Measurements from ENCODE around the gene APP.

Gene APP

DNA sequence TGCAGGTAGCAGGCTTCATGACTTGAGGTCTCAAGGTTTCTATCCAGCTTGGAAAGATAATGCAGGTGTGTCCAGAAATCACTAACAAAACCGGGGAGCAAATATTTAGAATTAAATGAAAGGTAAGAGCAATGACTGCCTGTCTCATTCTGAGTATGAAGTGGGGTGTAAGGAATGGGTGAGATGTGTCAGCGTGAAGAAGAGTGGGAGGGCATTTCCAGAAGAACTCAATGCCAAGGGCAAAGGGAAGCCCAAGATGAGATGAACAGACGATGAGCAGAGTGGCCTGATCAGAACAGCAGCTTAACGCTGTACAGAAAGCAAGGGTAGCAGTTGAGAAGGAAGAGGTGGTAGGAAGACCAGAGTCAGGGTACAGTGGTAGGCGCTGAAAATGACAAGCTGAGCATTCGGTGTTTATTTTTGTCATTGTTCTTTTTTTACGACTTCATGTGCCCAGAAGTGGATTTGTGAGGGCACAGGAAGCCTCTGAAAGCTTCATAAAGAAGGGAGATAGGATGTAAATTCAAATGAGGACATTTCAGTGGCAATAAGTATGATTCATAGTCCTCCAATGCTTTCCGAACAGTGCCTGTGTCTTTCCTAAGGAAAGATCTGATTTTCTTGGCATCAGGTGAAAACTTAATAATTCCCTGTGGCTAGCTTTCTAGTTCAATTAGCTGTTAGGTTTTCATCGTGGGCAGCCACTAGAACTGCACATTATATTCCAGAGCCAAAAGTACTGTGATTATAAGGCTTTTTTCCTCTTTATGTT is 190.5 kb downstream of the APP start:
- no peak for DNase-seq (ENCODE audit: low spot score)

DNA sequence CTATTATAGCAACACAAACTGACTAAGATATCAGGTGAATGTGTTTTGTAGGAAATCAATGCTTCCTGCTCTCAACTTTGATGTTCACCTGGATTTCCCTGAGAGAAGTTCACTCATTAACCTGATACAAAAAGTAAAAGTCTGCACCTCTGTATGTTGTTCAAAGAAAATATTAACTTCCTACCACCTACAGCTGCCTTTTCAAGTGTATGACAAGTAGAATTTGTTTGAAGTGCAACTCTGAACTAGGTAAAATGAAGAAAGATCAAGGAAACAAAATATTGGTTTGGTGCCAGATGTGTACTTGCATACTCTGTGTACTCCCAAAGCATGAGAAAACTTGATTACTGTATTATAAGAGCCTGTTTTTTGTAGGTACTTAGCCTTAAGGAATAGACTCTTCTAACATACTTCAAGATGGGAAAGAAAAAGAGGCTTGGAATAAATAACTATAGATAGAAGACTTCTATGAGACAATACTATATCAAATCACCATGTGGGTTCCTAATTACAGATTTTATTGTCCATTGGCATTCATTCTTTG is 193.4 kb downstream of the APP start:
- no peak for DNase-seq (ENCODE audit: low spot score)

DNA sequence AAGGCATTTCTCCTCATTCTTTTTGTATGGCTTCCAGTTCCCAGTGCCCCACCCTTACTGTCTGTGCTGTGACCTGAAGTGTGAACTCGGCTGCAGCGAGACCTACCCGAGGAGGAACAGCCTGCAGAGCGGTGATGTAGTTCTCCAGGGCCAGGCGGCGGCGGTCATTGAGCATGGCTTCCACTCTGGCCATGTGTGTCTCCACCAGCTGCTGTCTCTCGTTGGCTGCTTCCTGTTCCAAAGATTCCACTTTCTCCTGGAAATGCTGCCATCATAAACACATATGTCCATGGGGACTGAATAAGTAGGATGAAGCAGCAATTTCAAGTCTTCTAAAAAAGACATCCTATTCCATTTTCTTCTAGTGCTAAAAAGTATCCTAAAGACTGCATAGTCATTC is 195.6 kb downstream of the APP start:
- DNase-seq (ENCODE audit: low spot score) = no peak

DNA sequence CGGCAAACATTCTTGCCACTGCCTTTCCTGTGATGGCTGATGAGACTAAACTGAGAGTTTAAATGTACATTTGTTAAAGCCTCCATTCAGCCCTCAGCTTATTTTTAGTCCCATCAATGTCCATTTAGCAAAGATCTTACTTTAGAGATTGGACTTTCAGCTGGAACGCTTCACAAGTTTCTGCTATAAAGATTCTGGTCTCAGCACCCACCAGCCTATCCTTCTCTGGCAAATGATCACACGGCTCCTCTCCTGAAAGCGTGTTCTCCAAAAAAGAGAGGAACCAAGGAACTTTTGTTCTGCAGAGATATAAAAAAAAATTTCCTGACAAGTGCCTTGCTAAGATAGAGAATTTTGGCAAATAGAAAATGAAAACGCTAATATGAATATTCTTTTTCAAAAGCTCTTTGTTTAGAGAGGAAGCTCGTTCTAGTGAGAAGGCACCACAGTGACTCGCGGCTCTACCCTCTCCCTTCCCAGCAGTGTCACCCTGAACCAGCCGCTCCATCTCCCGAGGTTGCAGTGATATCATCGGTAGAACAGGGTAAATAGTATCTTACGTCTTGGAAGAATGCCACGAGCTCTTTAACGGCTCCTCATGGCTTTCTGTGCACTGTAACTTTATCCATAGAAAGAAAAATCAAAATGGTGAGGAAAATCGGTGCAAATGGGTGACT is 200.2 kb downstream of the APP start:
- DNase-seq (ENCODE audit: low spot score) = no peak

DNA sequence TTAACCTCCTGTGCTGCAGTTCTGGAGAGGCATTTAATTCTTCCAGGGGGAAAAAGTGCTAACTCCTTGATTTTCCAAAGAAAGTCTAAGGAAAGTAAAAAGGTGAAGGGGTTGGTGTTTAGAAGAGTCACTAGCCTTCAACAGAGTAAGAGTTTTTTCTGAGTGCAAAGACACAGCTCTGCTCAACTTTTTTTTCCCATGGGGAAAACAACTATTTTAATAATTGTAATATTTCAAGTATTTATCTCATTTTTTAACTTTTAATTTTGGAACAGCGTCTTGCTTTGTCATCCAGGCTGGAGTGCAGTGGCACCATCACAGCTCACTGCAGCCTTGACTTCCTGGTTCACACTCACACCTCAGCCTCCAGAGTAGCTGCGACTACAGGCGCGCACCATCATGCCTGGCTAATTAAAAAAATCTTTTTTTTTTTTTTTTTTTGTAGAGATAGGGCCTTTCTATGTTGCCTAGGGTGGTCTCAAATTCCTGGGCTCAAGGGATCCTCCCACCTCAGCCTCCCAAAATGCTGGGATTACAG is 202.6 kb downstream of the APP start:
- no peak for DNase-seq (ENCODE audit: low spot score)

DNA sequence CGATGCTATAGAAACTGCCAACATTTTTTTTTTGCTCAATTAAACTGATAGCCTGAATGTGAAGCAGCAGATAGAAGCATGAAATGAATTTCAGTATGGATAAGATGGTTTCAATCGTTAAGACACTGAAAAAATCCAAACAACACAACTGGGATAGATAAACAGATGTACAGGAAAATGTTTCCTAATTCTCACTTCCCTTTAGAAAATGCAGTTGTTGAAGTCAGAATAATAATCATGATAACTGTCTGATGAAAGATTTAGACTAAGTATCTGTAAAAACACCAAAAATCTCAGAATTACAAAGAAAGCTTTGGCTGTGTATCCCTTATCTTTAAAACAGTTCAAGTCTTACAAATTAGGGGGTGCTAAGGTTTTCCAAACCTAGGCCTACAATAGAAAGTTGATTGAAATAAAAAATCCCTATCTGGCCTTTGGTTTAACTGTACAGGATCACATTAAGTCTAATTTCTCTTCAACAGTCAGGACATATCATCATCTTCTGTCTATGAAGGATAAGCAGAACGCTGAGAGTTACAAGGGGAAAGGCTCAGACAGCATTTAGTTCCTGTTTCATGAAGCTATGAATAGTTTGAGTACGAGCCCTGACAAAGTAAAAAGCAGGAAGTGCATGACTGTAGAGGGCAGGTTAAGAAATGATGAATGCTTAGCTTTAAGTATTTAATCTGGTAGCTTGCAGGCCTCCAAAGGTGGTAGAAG is 203.2 kb downstream of the APP start:
- DNase-seq (ENCODE audit: low spot score) = peak; percentile 73

DNA sequence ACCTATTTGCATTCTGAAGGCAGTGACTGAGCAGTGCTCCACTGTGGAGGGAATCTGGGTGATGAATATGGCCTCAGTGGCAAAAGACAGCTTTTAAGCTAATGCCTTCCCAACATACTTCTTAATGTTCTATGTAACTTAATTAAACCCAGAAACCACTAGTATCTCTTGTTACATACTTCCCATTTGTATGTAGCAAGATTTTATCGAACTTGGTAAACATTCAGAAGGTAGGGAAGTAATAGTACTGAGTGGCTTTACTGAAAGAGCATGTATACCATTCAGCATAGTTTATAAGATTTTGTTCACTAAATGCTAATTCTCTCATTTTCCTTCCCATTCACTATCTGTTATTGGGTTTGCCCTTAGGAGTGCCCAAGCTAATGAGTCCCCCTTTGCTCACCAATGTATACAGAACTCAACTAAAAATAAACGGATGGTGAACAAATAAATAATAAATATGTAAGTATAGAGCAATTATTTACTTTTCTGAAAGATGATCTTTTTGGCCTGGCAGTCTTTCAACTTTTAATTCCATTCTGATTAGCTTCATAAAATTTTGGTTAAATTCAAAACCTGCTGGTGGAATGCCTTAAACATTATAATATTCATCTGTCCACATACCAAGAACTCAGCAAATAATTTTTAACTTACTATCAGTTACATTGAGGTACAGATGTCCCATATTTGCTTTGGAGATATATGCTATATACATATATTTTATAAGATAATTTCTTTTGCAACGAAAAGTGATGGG is 204.4 kb downstream of the APP start:
- DNase-seq (ENCODE audit: low spot score) = no peak

DNA sequence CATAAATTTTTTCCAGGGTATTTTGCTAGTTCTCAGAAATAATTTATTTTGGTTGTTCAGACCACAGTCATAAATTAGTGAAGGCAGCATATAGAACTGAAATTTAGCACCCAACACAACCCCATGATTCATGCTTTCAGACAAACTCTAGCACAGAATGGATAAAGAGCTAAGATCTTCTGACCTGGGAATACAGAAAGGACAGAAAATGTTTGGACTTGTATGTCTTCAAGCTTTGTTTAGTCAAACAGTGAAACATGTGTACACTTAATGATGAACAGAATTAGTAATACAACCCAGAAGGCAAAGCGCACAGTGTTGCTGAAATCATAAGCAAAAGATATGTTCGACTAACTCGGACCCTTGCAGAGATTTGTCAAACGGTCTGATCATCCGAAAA is 205.6 kb downstream of the APP start:
- DNase-seq (ENCODE audit: low spot score) = no peak

DNA sequence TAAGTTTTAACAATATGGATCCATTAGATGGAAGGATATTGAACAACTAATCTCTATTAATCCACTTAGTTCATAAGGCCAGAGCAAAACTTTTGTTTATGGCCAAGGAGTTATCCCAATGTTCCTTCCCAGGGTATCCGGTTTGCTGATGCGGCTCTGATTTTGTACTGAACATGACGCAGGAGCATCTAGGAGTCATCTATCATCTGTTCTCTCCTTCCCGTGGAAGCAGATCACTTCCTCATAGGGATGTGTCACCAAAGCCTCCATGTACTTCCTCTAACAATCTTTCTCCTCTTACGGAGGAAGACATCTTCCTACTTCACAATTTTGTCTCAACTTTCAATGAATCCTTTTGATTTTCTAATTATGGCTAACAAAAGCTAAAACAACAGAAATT is 206.6 kb downstream of the APP start:
- peak; percentile 94 for DNase-seq (ENCODE audit: low spot score)

DNA sequence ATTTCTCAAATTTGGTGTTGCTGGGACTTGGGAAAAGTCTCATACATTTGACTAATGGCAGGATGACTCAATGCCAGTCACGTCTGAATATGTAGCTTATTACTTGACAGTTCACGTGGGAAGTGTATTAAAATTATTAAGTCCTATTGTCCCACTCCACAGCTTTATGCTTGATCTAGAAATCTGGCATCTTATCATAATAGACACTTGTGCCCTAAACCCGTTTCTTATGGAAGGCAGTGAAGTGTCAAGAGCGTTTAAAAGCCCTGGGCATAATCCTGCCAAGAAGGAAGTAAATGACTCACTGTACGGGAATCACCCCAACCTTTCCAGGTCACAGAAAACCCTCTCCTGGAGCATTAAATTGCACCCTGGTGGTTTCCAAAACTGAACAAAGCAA is 207.4 kb downstream of the APP start:
- peak; percentile 85 for DNase-seq (ENCODE audit: low spot score)

DNA sequence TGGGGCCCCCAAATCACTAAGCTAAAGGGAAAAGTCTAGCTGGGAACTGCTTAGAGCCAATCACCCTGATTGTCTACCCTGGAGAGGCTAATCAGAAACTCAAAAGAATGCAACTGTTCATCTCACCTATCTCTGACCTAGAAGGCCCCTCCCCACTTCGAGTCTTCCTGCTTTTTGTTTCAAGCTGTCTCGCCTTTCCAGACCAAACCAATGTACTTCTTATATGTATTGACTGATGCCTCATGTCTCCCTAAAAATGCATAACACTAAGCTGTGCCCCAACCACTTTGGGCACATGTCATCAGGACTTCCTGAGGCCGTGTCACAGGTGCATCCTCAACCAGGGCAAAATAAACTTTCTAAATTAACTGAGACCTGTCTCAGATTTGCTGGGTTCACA is 209.5 kb downstream of the APP start:
- no peak for DNase-seq (ENCODE audit: low spot score)

DNA sequence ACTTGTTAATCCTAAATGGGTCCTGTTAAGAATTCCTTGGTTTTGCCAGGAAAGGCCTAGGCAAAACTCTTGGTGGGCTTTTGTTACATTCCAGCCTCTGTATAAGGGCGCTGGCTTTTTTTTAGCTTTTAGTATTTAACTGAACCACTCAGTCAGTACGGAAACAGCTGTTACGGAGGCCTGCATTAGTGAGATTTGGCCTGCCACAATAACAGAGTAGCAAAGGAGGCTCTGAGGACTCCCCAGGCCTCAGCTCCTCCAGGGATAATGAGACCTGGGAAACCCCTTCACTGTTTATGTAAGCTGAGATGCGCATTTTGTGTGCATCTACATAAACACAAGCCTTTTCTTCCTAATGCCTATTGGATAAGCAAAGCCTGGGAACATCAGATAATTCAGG is 210.2 kb downstream of the APP start:
- DNase-seq (ENCODE audit: low spot score) = no peak

DNA sequence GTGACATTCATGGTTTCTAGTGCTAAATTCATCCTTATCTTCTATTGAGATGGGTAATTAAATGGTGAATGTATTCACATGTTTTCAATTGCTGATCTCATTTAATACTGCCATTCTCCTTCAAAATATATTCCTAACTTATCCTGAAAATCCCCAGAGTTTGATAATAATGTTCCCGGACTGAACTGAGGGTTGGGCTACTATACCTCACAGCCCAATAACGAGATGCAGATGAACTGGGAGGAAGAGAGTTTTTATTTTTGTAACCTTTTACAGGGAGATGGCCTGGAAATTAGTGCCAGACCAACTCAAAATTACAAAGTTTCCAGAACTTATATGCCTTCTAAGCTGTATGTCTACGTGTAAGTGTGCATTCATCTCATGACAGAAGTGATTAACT is 210.8 kb downstream of the APP start:
- no peak for DNase-seq (ENCODE audit: low spot score)

DNA sequence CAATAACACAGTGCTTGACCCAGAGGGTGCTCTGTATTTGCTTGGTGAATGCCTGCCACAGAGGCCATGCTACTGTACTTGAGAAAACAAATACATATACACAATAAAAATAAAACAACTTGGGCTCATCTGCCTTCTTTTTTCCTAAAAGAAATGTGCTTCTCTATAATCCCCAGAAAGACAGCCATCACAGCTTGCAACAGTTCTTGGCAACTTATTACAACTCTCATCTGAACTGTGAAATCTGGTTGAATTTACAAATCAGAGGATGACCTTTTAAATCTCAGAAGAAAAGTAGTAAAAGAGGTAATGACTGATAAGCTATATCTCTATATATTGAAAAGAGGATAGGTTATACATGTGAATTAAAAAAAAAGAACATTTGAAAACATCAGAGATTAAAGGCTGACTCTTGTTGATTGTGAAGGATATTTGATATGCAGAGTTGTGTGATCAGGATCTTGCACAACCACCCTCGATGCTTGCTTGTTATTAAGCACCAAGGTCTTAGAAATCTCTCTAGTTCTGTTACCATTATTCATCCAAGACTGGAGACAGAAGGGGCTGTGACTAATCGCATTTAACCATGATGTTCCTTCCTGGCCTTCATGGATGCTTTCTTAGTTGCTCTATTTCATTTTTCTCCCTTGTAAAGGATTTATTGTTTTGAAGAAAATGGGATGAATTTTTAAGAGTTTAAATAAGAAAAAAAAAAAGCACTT is 213.4 kb downstream of the APP start:
- peak; percentile 68 for DNase-seq (ENCODE audit: low spot score)

DNA sequence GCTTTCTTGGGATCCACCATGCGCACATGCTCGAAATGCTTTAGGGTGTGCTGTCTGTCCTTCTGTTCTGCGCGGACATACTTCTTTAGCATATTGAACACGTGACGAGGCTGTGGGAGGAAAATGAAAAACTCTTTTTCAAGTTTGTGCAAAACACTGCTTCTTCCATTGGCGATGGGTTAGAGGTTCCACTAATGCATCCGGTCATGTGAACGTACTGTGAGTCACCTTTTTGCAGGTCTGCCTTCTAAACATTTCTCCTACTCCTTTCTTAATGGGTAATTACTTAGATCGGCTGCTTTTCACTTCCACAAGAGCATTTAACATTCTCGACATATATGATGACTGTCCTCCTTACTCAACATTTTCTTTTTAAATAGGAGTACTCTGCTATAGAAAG is 214.9 kb downstream of the APP start:
- no peak for DNase-seq (ENCODE audit: low spot score)

DNA sequence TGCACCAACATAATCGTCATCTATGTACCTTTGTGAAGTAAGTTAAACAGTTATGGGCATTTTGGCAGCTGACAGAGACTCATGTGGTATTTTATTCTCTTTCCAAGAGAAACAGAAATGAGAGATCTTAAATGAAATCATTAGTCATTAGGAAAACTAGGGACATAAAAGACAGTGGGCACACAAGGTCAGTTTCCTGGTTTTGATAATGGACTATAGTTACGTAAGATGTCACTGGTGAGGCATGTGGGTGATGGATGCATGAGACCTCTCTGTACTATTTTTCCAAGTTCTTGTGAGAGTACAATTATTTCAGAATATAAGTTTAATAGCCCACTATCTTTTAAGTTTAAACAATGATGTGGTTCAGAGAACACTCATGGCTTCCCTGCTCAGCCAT is 216.9 kb downstream of the APP start:
- DNase-seq (ENCODE audit: low spot score) = no peak

DNA sequence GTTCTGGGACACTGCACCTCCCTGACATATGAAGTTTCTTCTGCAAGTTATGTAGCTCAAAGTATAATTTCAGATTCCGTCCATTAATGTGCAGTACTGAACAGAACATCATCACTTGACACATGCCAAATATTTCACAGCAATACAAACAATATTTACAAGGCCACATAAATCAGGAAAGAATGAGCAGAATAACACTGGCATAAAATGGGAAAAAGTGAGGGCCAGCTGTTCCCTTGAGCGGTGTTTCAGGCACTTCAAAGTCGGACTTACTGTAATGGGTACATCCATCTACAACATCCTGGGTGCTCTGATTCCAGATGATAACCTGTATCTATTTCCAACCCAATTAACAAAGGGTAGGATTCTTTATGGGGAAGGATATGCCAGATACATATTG is 217.4 kb downstream of the APP start:
- no peak for DNase-seq (ENCODE audit: low spot score)

DNA sequence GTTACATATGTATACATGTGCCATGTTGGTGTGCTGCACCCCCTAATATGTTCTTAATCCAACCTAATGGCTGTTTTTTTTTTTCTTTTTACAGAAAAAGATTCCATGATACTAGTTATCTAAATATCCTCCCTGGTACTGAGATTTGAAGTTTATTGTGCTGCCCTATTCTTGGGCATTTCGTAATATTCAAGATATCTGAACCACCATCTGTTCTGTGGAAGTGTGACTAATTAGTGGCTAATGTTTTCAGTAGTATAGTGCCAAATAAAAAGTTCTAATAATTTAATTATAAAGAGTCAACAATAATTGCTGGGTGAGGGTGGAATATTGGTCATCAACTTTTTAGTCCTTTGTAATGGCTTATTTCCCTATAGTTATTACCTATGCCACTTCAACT is 218.3 kb downstream of the APP start:
- no peak for DNase-seq (ENCODE audit: low spot score)

DNA sequence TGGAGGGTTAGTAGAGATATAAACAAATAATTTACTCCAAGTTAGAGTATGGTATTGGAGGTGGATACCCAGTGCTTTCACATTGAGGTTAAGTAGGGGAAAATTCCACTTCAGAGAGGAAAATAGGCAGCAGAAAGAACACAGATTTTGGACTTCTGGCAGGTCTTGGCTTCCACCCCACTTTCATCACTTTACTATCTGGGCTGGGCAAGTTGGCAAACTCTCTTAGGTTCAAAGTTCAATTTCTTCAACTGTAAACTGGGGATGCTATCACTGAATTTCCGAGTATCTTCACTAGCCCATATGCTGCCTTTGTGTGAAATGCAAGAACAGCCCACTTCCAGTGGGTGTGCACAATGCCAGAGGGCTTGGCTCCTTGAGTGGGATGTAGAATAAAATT is 220.9 kb downstream of the APP start:
- DNase-seq (ENCODE audit: low spot score) = no peak

DNA sequence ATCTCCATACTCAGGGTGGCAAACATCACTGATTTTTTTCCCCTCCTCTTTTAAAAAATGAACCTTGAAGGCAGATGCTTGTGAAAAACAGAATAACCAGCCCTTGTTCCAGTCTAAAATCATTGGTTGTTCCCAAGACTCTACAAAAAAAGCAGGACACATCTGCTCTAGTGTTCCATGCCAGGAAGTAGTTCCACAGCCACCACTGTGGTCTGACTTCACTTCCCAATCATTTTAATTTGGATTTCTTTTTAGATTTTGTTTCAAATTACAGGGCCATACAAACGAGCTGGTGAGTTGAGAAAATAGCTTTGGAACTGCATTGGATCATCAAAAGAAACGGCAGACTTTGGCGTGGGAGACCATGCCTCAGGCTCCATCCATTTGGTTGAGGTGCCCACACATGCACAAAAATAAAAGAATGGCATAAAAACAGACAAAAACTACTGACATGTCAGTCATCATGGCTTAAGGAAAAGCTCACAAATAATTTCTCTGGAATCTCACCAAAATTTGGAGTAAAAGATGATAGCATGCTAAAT is 225.8 kb downstream of the APP start:
- DNase-seq (ENCODE audit: low spot score) = no peak

DNA sequence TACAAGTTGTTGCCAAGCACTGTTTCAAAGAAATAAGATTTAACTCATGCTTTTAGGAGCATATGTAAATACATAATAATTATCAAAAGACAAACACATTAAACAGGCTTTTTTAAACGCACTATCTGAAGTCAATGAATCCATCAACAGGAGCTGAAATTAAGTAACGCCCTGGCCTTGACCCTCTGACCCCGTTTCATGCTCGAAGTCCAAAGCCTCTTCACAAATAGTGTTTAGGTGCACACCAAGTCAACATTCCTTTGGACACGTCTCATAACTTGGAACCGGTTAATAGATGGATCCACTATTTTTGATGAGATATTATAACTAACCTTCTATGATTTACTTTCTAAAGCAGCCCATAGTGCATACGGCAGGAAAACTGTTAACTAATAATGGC is 226.5 kb downstream of the APP start:
- DNase-seq (ENCODE audit: low spot score) = no peak
